Parathyroid adenoma (tissue), 2 donors: ENCODE results near the gene TBC1D13.
"Not testable (repeated sequence)": the region's sequence is repeated elsewhere in the genome, so short reads cannot be mapped to it uniquely, and the experiment has no call there.

ENCODE experiments used
- H2AFZ ChIP-seq: fragments of 300-600 bp; sonication (generic); one replicate; pipeline ENCODE4 v1.7.0; 2017; ENCODE audit warnings: antibody characterized with exemption, mild to moderate bottlenecking
- H3K27ac ChIP-seq: fragments of 300-600 bp; sonication (generic); one replicate; pipeline ENCODE4 v1.7.0; 2017
- H3K27me3 ChIP-seq: fragments of 300-600 bp; sonication (generic); one replicate; pipeline ENCODE4 v1.7.0; 2017; ENCODE audit warnings: low read length; ENCODE audit not compliant: control insufficient read depth, insufficient read depth
- H3K36me3 ChIP-seq: fragments of 300-600 bp; sonication (generic); one replicate; pipeline ENCODE4 v1.7.0; 2017; ENCODE audit warnings: low read length; ENCODE audit not compliant: control insufficient read depth, insufficient read depth
- H3K4me1 ChIP-seq: fragments of 300-600 bp; sonication (generic); one replicate; pipeline ENCODE4 v1.7.0; 2017; ENCODE audit warnings: control low read depth
- H3K4me2 ChIP-seq: fragments of 300-600 bp; sonication (generic); one replicate; pipeline ENCODE4 v1.7.0; 2017; ENCODE audit warnings: low read length
- H3K4me3 ChIP-seq: fragments of 300-600 bp; sonication (generic); one replicate; pipeline ENCODE4 v1.7.0; 2017; ENCODE audit warnings: low read depth, low read length
- H3K79me2 ChIP-seq: fragments of 300-600 bp; sonication (generic); one replicate; pipeline ENCODE4 v1.7.0; 2017; ENCODE audit warnings: control low read depth
- H3K9ac ChIP-seq: fragments of 300-600 bp; sonication (generic); one replicate; pipeline ENCODE4 v1.7.0; 2017; ENCODE audit warnings: mild to moderate bottlenecking
- H3K9me3 ChIP-seq: fragments of 300-600 bp; sonication (generic); one replicate; pipeline ENCODE4 v1.7.0; 2017; ENCODE audit warnings: low read length; ENCODE audit not compliant: control insufficient read depth
- CTCF ChIP-seq: fragments of 300-600 bp; sonication (generic); IDR thresholded peaks from one replicate; pipeline ENCODE4 v1.7.0; 2017; ENCODE audit warnings: antibody characterized with exemption, mild to moderate bottlenecking
- donor health status: primary hyperparathyroidism.

The TBC1D13 gene

GRCh38 chr9:128771094-128771721, 15.8 kb upstream of the TBC1D13 start:
- peak overlapping the region; percentile 72 for H3K9ac ChIP-seq
- H3K36me3 ChIP-seq, result no peaks in the 10 kb centered on the region
- H3K9me3 ChIP-seq, result no peaks in the 10 kb centered on the region
- TF ChIP-seq CTCF, result no peak
- peak overlapping the region; percentile 96 for H2AFZ ChIP-seq
- no peaks in the 10 kb centered on the region for H3K4me1 ChIP-seq
- peak overlapping the region; percentile 84 for H3K4me2 ChIP-seq
- H3K27ac ChIP-seq, result peak overlapping the region; percentile 79
- peak overlapping the region; percentile 92 for H3K4me3 ChIP-seq
- no peaks in the 10 kb centered on the region for H3K27me3 ChIP-seq
- H3K79me2 ChIP-seq, result peaks cover 25% of the 10 kb centered on the region

- H3K4me2 ChIP-seq, result peak within 1 kb of the TSS; percentile 96
- TF ChIP-seq CTCF, result no peak
- no peaks in the 10 kb centered on the region for H3K9me3 ChIP-seq
- H3K27me3 ChIP-seq, result no peaks in the 10 kb centered on the region
- H3K4me3 ChIP-seq, result peak within 1 kb of the TSS; percentile 92
- H2AFZ ChIP-seq, result peak within 1 kb of the TSS; percentile 96
- H3K79me2 ChIP-seq, result peaks cover 25% of the 10 kb centered on the region
- H3K27ac ChIP-seq, result peak within 1 kb of the TSS; percentile 79
- H3K36me3 ChIP-seq, result no peaks in the 10 kb centered on the region
- H3K4me1 ChIP-seq, result no peaks in the 10 kb centered on the region
- H3K9ac ChIP-seq, result peak within 1 kb of the TSS; percentile 72
Measured at GRCh38 chr9:128771745-128772519, 15.1 kb upstream of the TBC1D13 start, which contains the start of gene ZER1. TSS of gene ZER1 (minus strand) at chr9:128771927. CDS start at chr9:128755565, 16,362 bp downstream.

GRCh38 chr9:128773049-128773448, 14.0 kb upstream of the TBC1D13 start:
- H2AFZ ChIP-seq, result no peak overlapping the region
- H3K27me3 ChIP-seq, result no peaks in the 10 kb centered on the region
- H3K4me1 ChIP-seq, result no peaks in the 10 kb centered on the region
- H3K36me3 ChIP-seq, result no peaks in the 10 kb centered on the region
- H3K79me2 ChIP-seq, result peaks cover 22% of the 10 kb centered on the region
- no peak overlapping the region for H3K27ac ChIP-seq
- no peaks in the 10 kb centered on the region for H3K9me3 ChIP-seq
- H3K9ac ChIP-seq, result no peak overlapping the region
- no peak for TF ChIP-seq CTCF
- no peak overlapping the region for H3K4me3 ChIP-seq
- no peak overlapping the region for H3K4me2 ChIP-seq

DNA sequence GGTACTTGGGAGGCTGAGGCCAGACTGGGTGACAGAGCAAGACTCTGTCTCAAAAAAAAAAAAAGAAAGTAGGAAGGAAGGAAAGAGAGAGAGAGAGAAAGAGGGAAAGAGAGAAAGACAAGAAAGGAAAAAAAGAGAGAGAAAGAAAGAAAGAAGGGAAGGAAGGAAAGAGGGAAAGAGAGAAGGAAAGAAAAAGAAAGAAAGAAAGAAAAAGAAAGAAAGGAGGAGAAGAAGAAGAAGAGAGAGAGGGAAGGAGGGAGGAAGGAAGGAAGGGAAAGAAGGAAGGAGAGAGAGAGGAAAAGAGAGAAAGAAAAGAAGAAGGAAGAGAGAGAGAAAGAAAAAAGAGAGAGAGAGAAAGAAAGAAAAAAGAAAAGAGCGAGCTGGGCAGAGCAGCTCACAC, 12.2 kb upstream of the TBC1D13 start:
- Histone ChIP-seq H3K9ac (no peak overlapping the region), H3K79me2 (peaks cover 16% of the 10 kb centered on the region), H3K27ac (no peak overlapping the region), H3K4me2 (no peak overlapping the region), H3K36me3 (no peaks in the 10 kb centered on the region), H3K4me3 (no peak overlapping the region), H2AFZ (no peak overlapping the region), H3K27me3 (no peaks in the 10 kb centered on the region), H3K4me1 (no peaks in the 10 kb centered on the region), H3K9me3 (no peaks in the 10 kb centered on the region)
- TF ChIP-seq CTCF, result no peak

- H3K4me3 ChIP-seq, H2AFZ ChIP-seq, H3K27ac ChIP-seq, H3K36me3 ChIP-seq, H3K4me1 ChIP-seq, H3K9me3 ChIP-seq, H3K79me2 ChIP-seq, H3K4me2 ChIP-seq, H3K27me3 ChIP-seq, H3K9ac ChIP-seq: not testable (repeated sequence)
Measured at GRCh38 chr9:128780093-128780492, 7.0 kb upstream of the TBC1D13 start.
